ENCODE measurements around the gene PITPNB.

The PITPNB gene

DNA sequence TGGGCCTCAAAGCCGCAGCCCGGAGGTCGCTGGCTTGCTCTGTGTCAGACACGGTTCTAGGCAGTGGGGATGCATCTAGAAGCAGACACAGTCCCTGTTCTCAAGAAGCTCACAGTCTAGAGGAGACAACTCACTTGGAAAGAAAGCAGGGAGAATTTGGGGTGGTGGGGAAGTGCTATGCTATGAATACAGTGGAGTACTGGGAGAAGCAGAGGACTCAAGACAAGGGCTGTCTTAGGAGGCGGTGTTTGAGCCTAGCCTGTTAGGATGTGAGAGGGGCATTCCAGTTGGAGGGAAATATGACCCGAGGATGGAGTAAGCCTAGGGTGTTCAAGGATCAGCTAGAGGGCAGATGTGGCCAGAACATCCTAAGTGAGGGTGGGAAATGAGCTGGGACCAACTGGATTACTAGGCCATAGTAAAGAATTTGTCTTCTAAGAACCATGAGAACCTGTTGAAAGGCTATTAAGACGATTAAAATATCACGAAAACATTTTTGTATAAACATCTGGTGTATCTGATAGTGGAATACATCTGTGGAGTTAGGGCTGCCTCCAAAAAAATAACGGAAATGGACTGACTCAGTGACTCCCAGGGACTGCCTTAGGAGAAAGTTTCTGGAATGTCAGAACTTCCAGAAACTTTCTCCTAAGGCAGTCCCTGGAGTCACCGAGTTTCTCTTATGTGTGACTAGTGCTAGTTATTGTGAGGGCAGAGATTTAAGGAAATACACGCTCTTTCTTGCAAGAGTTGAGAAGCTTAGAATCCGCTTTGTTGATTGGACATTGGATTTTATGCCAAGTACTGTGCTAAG is 1.1 kb upstream of the PITPNB start:
- TF ChIP-seq YY1 (IDR thresholded peaks at IDR 0.05; ENCODE audit: insufficient read depth, insufficient read length) (no peak), ZNF274 (IDR thresholded peaks at IDR 0.05; ENCODE audit: low read depth, low read length) (no peak), SUZ12 (IDR thresholded peaks at IDR 0.05; ENCODE audit: extremely low read depth, insufficient read depth, insufficient read length) (no peak)
- peak; percentile 20 for DNase-seq (ENCODE audit: low read depth, low spot score)
- Histone ChIP-seq H3K27me3 (ENCODE audit: insufficient read depth, insufficient read length) (no peaks in the 10 kb centered on the region), H3K4me3 (ENCODE audit: insufficient read length, low read depth) (peak overlapping the region; percentile 91), H3K9me3 (ENCODE audit: insufficient read depth, low read length) (no peaks in the 10 kb centered on the region), H3K9ac (ENCODE audit: insufficient read length, low read depth) (peak overlapping the region; percentile 97), H3K36me3 (ENCODE audit: insufficient read depth, insufficient read length, low read length) (peaks cover 25% of the 10 kb centered on the region), H3K4me1 (ENCODE audit: insufficient read depth, insufficient read length) (no peaks in the 10 kb centered on the region)

- Histone ChIP-seq H3K9me3 (ENCODE audit: insufficient read depth, low read length) (no peaks in the 10 kb centered on the region), H3K4me1 (ENCODE audit: insufficient read depth, insufficient read length) (no peaks in the 10 kb centered on the region), H3K27me3 (ENCODE audit: insufficient read depth, insufficient read length) (no peaks in the 10 kb centered on the region), H3K36me3 (ENCODE audit: insufficient read depth, insufficient read length, low read length) (peaks cover 19% of the 10 kb centered on the region), H3K9ac (ENCODE audit: insufficient read length, low read depth) (peak overlapping the region; percentile 85), H3K4me3 (ENCODE audit: insufficient read length, low read depth) (peak overlapping the region; percentile 77)
- peak; percentile 20 for DNase-seq (ENCODE audit: low read depth, low spot score)
- TF ChIP-seq YY1 (IDR thresholded peaks at IDR 0.05; ENCODE audit: insufficient read depth, insufficient read length) = no peak
- no peak for TF ChIP-seq ZNF274 (IDR thresholded peaks at IDR 0.05; ENCODE audit: low read depth, low read length)
- TF ChIP-seq SUZ12 (IDR thresholded peaks at IDR 0.05; ENCODE audit: extremely low read depth, insufficient read depth, insufficient read length) = no peak
These were observed 475 bp downstream of the PITPNB start for GRCh38 chr22:27918341-27919221.

GRCh38 chr22:27915986-27916385 is 3.1 kb downstream of the PITPNB start:
- Histone ChIP-seq H3K4me3 (ENCODE audit: insufficient read length, low read depth) (no peak overlapping the region), H3K4me1 (ENCODE audit: insufficient read depth, insufficient read length) (no peaks in the 10 kb centered on the region), H3K27me3 (ENCODE audit: insufficient read depth, insufficient read length) (no peaks in the 10 kb centered on the region), H3K9ac (ENCODE audit: insufficient read length, low read depth) (no peak overlapping the region), H3K9me3 (ENCODE audit: insufficient read depth, low read length) (no peaks in the 10 kb centered on the region), H3K36me3 (ENCODE audit: insufficient read depth, insufficient read length, low read length) (peaks cover 14% of the 10 kb centered on the region)
- no peak for DNase-seq (ENCODE audit: low read depth, low spot score)
- TF ChIP-seq YY1 (IDR thresholded peaks at IDR 0.05; ENCODE audit: insufficient read depth, insufficient read length) (no peak), ZNF274 (IDR thresholded peaks at IDR 0.05; ENCODE audit: low read depth, low read length) (no peak), SUZ12 (IDR thresholded peaks at IDR 0.05; ENCODE audit: extremely low read depth, insufficient read depth, insufficient read length) (no peak)

DNA sequence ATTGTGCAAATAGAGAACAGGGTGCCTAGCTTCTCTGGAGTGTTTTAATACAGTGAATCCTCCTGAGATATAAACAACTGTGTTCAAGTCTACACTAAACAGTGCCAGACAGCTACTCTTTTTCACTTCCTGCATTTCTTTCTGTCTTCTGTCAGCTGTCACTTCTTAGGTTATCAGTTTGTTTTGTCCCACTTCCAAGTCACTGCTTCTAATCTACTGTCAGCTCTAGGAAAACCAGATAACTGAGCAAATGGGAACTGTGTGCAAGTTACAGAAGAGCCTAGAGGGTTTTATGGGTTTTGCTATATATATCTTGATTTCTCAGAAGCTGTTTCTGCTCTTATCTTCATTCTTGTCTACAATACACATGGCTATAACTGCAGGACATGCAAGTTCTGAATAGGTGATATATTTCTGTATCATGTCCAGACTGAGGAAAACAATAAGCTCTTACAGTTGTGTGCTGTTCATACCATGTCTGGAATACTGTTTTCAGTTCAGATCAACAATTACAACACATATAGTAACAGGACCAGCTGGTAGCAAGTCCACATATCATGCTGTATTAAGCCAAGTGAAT is 5.8 kb downstream of the PITPNB start:
- Histone ChIP-seq H3K4me1 (ENCODE audit: insufficient read depth, insufficient read length) (no peaks in the 10 kb centered on the region), H3K36me3 (ENCODE audit: insufficient read depth, insufficient read length, low read length) (peaks cover 35% of the 10 kb centered on the region)

DNA sequence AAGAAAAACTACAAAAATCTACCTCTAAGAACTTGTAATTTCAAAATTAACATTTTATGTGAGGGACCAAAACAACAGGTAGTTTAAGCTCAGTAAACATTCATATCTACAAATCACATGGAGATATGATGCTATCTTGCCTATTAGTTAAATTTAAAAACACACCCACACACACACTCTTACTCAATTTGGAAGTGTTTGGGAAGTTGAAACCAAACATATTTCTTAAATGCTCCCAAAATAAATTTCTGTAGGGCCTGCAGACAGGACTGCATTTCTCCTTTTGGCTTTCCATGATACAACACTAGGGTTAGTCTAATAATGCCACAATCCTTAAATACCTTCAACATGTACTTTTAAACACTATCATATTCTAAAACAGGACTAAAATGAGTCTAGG is 7.0 kb downstream of the PITPNB start:
- H3K27me3 ChIP-seq (ENCODE audit: insufficient read depth, insufficient read length) = no peaks in the 10 kb centered on the region
- DNase-seq (ENCODE audit: low read depth, low spot score) = no peak
- no peak overlapping the region for H3K9ac ChIP-seq (ENCODE audit: insufficient read length, low read depth)
- H3K4me3 ChIP-seq (ENCODE audit: insufficient read length, low read depth) = no peak overlapping the region
- H3K9me3 ChIP-seq (ENCODE audit: insufficient read depth, low read length) = no peaks in the 10 kb centered on the region
- H3K36me3 ChIP-seq (ENCODE audit: insufficient read depth, insufficient read length, low read length) = peaks cover 43% of the 10 kb centered on the region
- TF ChIP-seq ZNF274 (IDR thresholded peaks at IDR 0.05; ENCODE audit: low read depth, low read length) = no peak
- no peak for TF ChIP-seq SUZ12 (IDR thresholded peaks at IDR 0.05; ENCODE audit: extremely low read depth, insufficient read depth, insufficient read length)
- TF ChIP-seq YY1 (IDR thresholded peaks at IDR 0.05; ENCODE audit: insufficient read depth, insufficient read length) = no peak
- no peaks in the 10 kb centered on the region for H3K4me1 ChIP-seq (ENCODE audit: insufficient read depth, insufficient read length)

More for the DNA sequence above, 5.8 kb downstream of the PITPNB start:
- H3K27me3 ChIP-seq (ENCODE audit: insufficient read depth, insufficient read length) = no peaks in the 10 kb centered on the region
- no peak for DNase-seq (ENCODE audit: low read depth, low spot score)
- H3K9ac ChIP-seq (ENCODE audit: insufficient read length, low read depth) = no peak overlapping the region
- TF ChIP-seq YY1 (IDR thresholded peaks at IDR 0.05; ENCODE audit: insufficient read depth, insufficient read length) (no peak), SUZ12 (IDR thresholded peaks at IDR 0.05; ENCODE audit: extremely low read depth, insufficient read depth, insufficient read length) (no peak), ZNF274 (IDR thresholded peaks at IDR 0.05; ENCODE audit: low read depth, low read length) (no peak)
- no peaks in the 10 kb centered on the region for H3K9me3 ChIP-seq (ENCODE audit: insufficient read depth, low read length)
- no peak overlapping the region for H3K4me3 ChIP-seq (ENCODE audit: insufficient read length, low read depth)

GRCh38 chr22:27911330-27911729 is 7.7 kb downstream of the PITPNB start:
- TF ChIP-seq SUZ12 (IDR thresholded peaks at IDR 0.05; ENCODE audit: extremely low read depth, insufficient read depth, insufficient read length) = no peak
- no peak for TF ChIP-seq YY1 (IDR thresholded peaks at IDR 0.05; ENCODE audit: insufficient read depth, insufficient read length)
- no peak for TF ChIP-seq ZNF274 (IDR thresholded peaks at IDR 0.05; ENCODE audit: low read depth, low read length)
- no peak overlapping the region for H3K9ac ChIP-seq (ENCODE audit: insufficient read length, low read depth)
- no peaks in the 10 kb centered on the region for H3K27me3 ChIP-seq (ENCODE audit: insufficient read depth, insufficient read length)
- H3K9me3 ChIP-seq (ENCODE audit: insufficient read depth, low read length) = no peaks in the 10 kb centered on the region
- H3K4me3 ChIP-seq (ENCODE audit: insufficient read length, low read depth) = no peak overlapping the region
- peaks cover 46% of the 10 kb centered on the region for H3K36me3 ChIP-seq (ENCODE audit: insufficient read depth, insufficient read length, low read length)
- H3K4me1 ChIP-seq (ENCODE audit: insufficient read depth, insufficient read length) = no peaks in the 10 kb centered on the region
- DNase-seq (ENCODE audit: low read depth, low spot score) = no peak

Data from NT2/D1 (cell line).